Astrocyte of the cerebellum (primary cell): Measurements from ENCODE around the gene ELF1.

Experiments
- DNase-seq: peaks from one replicate; pipeline ENCODE4 v3.0.0-alpha.2; 2011; ENCODE audit warnings: low read depth
- H3K4me3 ChIP-seq: 2 replicates; pipeline ENCODE4 v1.5.1; 2011; ENCODE audit warnings: mild to moderate bottlenecking, low read depth, low read length, moderate library complexity
- CTCF ChIP-seq: IDR thresholded peaks from 2 replicates; pipeline ENCODE4 v1.5.1; 2012; ENCODE audit warnings: low read length, low read depth, moderate library complexity, mild to moderate bottlenecking; ENCODE audit errors: missing control alignments
- in situ Hi-C: cut with HindIII; loops from 2 replicates; pipeline ENCODE4 v1.10.0; 2017; ENCODE audit warnings: low sequenced_read_pairs

The ELF1 gene

GRCh38 chr13:40969169-40969901 lies 49.8 kb downstream of the ELF1 start:
- in situ Hi-C loops, result no loop called here
- DNase-seq, result no peak

GRCh38 chr13:40968416-40969000 lies 50.6 kb downstream of the ELF1 start:
- DNase-seq, result no peak
- H3K4me3 ChIP-seq, result no peak overlapping the region
- in situ Hi-C loops, result no loop called here
- no peak for TF ChIP-seq CTCF

More at GRCh38 chr13:40969169-40969901, 49.8 kb downstream of the ELF1 start:
- no peak overlapping the region for H3K4me3 ChIP-seq
- TF ChIP-seq CTCF, result no peak

GRCh38 chr13:40966298-40966697 lies 52.8 kb downstream of the ELF1 start:
- no peak overlapping the region for H3K4me3 ChIP-seq
- DNase-seq, result no peak
- in situ Hi-C loops, result no loop called here
- TF ChIP-seq CTCF, result no peak

- TF ChIP-seq CTCF, result no peak
- DNase-seq, result no peak
- in situ Hi-C loops, result no loop called here
Measured at GRCh38 chr13:40963927-40964326, 55.2 kb downstream of the ELF1 start.

GRCh38 chr13:40961826-40962225 lies 57.3 kb downstream of the ELF1 start:
- no peak overlapping the region for H3K4me3 ChIP-seq
- in situ Hi-C loops, result no loop called here
- DNase-seq, result no peak
- TF ChIP-seq CTCF, result no peak

More at GRCh38 chr13:40963927-40964326, 55.2 kb downstream of the ELF1 start:
- no peak overlapping the region for H3K4me3 ChIP-seq

GRCh38 chr13:40961214-40961613 lies 57.9 kb downstream of the ELF1 start:
- in situ Hi-C loops, result no loop called here
- no peak for TF ChIP-seq CTCF
- H3K4me3 ChIP-seq, result no peak overlapping the region
- DNase-seq, result no peak
